ENCODE results near the gene CLEC4M. TPM values are rescaled to one million over a fixed set of nuclear protein-coding genes. Genes with fewer than 3 reads are reported as not detected.

The CLEC4M gene
- total and polyA plus RNA-seq, 2 experiments from 2014 or later: not detected

DNA sequence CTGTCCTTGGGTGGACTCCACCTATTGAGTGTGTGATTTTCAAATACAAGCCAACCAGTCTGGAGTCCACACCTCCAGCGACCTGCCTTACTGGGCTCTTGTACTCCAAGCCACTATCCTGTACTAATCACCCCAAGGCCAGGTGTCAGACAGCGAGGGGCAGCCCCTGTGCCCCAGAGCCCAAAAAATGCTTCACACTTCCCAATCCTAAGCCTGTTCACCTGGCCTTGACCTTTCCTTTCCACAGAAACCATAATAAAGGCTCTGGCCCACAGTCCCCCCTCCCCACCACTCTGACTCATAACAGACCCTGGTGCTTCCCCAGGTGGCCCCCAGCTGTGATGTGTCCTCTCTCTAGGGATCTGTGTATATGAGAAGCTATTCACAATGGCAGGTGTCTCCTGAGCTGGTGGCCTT, 19.6 kb upstream of the CLEC4M start:
- Histone ChIP-seq H4K20me1 (replicated peaks; ENCODE audit: insufficient read depth) (no peaks in the 10 kb centered on the region), H3K9me2 (ENCODE audit: insufficient read depth) (0 out of 2 replicates have a peak, but pooled peaks cover 2% of the 10 kb centered on the region), H3K4me1 (ENCODE audit: insufficient read depth) (peaks cover 12% of the 10 kb centered on the region; the same call in 1 of the 2 replicates), H3K36me3 (ENCODE audit: insufficient read depth) (no peaks in the 10 kb centered on the region), H3K4me2 (no peak overlapping the region), H2AFZ (no peak overlapping the region), H3K4me3 (no peak overlapping the region), H3K79me2 (replicated peaks; ENCODE audit: insufficient read depth) (no peaks in the 10 kb centered on the region), H3K27ac (ENCODE audit: low read depth) (no peak overlapping the region), H3K27me3 (ENCODE audit: insufficient read depth) (no peaks in the 10 kb centered on the region), H3F3A (replicated peaks; ENCODE audit: low read depth) (no peaks in the 10 kb centered on the region)
- H3K9me3 Mint-ChIP-seq: no peaks in the 10 kb centered on the region; the same call in 2 of the 3 replicates
- peaks cover 5% of the 10 kb centered on the region for H3K27me3 Mint-ChIP-seq (ENCODE audit: insufficient read depth, low read depth, poor library complexity)
- ATAC-seq (no peak), DNase-seq (ENCODE audit: low spot score) (no peak)
- no peaks in the 10 kb centered on the region for H3K36me3 Mint-ChIP-seq (ENCODE audit: low read depth)
- no peak for TF ChIP-seq ZNF331 (CRISPR knock-in tag; IDR thresholded peaks at IDR 0.05; ENCODE audit: low read depth)
- no peak for TF ChIP-seq JUNB (IDR thresholded peaks at IDR 0.05; ENCODE audit: unreplicated experiment)
- TF ChIP-seq, protein P1, sequence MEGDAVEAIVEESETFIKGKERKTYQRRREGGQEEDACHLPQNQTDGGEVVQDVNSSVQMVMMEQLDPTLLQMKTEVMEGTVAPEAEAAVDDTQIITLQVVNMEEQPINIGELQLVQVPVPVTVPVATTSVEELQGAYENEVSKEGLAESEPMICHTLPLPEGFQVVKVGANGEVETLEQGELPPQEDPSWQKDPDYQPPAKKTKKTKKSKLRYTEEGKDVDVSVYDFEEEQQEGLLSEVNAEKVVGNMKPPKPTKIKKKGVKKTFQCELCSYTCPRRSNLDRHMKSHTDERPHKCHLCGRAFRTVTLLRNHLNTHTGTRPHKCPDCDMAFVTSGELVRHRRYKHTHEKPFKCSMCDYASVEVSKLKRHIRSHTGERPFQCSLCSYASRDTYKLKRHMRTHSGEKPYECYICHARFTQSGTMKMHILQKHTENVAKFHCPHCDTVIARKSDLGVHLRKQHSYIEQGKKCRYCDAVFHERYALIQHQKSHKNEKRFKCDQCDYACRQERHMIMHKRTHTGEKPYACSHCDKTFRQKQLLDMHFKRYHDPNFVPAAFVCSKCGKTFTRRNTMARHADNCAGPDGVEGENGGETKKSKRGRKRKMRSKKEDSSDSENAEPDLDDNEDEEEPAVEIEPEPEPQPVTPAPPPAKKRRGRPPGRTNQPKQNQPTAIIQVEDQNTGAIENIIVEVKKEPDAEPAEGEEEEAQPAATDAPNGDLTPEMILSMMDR (conservative IDR thresholded peaks at IDR 0.05; ENCODE audit: low read depth in 2 of 2): no peak
- peaks cover 17% of the 10 kb centered on the region for H3K4me1 Mint-ChIP-seq
- no peak overlapping the region; the same call in 2 of the 3 replicates for H3K4me3 Mint-ChIP-seq
- H3K27ac Mint-ChIP-seq: no peak overlapping the region

DNA sequence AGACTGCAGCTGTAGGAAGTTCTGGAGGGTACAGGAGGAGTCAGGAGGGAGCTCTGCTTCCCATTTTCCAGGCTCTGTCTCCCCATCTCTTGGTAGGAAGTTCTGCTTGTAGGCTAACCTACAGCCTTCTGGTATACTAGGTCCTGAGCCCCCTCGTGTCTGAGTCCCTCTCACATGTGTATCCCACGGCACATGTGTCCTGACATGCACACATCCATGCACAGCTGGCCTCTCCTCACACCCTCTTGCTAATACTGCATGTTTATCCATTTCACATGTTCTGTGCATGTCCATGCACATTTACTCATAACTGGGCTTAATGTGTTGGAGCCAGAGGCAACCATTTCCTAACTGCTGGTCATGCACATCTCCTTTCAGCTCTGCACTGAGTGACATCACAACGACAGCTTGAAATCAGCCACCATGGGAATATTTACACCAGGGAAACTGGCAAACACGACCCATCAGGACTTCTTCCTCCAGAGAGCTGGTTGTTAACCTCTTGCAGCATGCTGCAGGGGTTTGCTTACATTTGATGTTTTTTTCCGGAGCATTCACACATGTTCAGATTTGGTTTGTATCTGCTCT, 18.8 kb upstream of the CLEC4M start:
- ATAC-seq (no peak), DNase-seq (ENCODE audit: low spot score) (no peak)
- Mint-ChIP-seq H3K27ac (no peak overlapping the region), H3K36me3 (ENCODE audit: low read depth) (peaks cover 4% of the 10 kb centered on the region; the same call in 2 of the 3 replicates), H3K9me3 (peaks cover 5% of the 10 kb centered on the region; the same call in 2 of the 3 replicates), H3K4me1 (peaks cover 20% of the 10 kb centered on the region), H3K27me3 (ENCODE audit: insufficient read depth, low read depth, poor library complexity) (peaks cover 9% of the 10 kb centered on the region), H3K4me3 (no peak overlapping the region)
- Histone ChIP-seq H3K9me2 (ENCODE audit: insufficient read depth) (0 out of 2 replicates have a peak, but pooled peaks cover 2% of the 10 kb centered on the region), H3K27ac (ENCODE audit: low read depth) (no peak overlapping the region), H3K27me3 (ENCODE audit: insufficient read depth) (no peaks in the 10 kb centered on the region), H3F3A (replicated peaks; ENCODE audit: low read depth) (no peaks in the 10 kb centered on the region), H4K20me1 (replicated peaks; ENCODE audit: insufficient read depth) (no peaks in the 10 kb centered on the region), H3K4me3 (no peak overlapping the region), H3K79me2 (replicated peaks; ENCODE audit: insufficient read depth) (no peaks in the 10 kb centered on the region), H3K36me3 (ENCODE audit: insufficient read depth) (no peaks in the 10 kb centered on the region), H2AFZ (no peak overlapping the region), H3K4me2 (no peak overlapping the region), H3K4me1 (ENCODE audit: insufficient read depth) (peaks cover 12% of the 10 kb centered on the region; the same call in 1 of the 2 replicates)
- no peak for TF ChIP-seq STAT1 (IDR thresholded peaks at IDR 0.05; ENCODE audit: unreplicated experiment)
- TF ChIP-seq, protein P1 (conservative IDR thresholded peaks at IDR 0.05; ENCODE audit: low read depth in 2 of 2): no peak
- no peak for TF ChIP-seq ZNF331 (CRISPR knock-in tag; IDR thresholded peaks at IDR 0.05; ENCODE audit: low read depth)
- no peak for TF ChIP-seq ZNF114 (CRISPR knock-in tag; IDR thresholded peaks at IDR 0.05)
- TF ChIP-seq POLR2AphosphoS5 (IDR thresholded peaks at IDR 0.05; ENCODE audit: low read depth): no peak

All from GM23338 (cell line).